Pons (tissue), 1 donor: ENCODE data around the gene GOLGA8M.
A peak's percentile ranks its signal among the peaks of the same experiment; 100 is the strongest.
"Not testable (repeated sequence)": the region's sequence is repeated elsewhere in the genome, so short reads cannot be mapped to it uniquely, and the experiment has no call there.

ENCODE experiments used
- DNase-seq: peaks from one replicate; pipeline ENCODE4 v3.0.0-alpha.2; 2016; ENCODE audit warnings: low spot score

GOLGA8M gene, protein sequence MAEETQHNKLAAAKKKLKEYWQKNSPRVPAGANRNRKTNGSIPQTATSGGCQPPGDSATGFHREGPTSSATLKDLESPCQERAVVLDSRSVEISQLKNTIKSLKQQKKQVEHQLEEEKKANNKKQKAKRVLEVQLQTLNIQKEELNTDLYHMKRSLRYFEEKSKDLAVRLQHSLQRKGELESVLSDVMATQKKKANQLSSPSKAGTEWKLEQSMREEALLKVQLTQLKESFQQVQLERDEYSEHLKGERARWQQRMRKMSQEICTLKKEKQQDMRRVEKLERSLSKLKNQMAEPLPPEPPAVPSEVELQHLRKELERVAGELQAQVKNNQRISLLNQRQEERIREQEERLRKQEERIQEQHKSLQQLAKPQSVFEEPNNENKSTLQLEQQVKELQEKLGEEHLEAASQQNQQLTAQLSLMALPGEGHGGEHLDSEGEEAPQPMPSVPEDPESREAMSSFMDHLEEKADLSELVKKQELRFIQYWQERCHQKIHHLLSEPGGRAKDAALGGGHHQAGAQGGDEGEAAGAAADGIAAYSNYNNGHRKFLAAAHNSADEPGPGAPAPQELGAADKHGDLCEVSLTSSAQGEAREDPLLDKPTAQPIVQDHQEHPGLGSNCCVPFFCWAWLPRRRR

DNA sequence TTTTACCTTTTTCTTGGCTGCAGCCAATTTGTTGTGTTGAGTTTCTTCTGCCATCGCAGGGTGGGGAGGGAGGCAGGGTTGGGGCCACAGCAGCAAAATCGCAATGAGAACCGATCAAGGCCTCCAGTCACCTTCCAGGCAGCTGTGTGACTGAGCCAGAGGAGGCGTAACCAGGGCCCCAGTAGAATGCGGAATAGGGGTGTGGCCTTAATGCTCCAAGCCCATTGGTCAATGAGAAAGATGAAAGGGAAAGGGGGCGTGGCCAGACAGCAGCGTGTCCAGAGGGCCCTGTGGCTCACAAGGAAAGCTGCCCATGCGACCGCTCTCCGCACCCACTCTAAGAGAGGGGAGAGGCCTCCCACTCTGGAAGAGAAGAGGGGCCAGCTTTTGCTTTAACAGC is at the start of gene GOLGA8M:
GOLGA8M (minus strand) TSS at position 152 of the 400 bp plus-strand sequence; CDS start at position 54, 98 bp downstream.
- not testable (repeated sequence) for DNase-seq

DNA sequence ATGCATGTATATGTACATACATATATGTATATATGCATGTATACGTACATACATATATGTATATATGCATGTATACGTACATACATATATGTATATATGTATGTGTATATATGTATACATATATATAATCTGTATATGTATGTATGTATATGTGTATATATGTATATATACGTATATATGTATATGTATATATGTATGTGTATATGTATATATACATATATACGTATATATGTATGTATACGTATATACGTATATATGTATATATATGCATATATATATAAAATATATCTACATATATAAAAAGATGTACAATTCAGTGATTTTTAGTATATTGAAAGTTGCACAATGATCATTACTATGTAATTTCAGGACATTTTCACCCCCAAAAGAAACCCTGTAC is 30.7 kb upstream of the GOLGA8M start:
- DNase-seq: not testable (repeated sequence)

DNA sequence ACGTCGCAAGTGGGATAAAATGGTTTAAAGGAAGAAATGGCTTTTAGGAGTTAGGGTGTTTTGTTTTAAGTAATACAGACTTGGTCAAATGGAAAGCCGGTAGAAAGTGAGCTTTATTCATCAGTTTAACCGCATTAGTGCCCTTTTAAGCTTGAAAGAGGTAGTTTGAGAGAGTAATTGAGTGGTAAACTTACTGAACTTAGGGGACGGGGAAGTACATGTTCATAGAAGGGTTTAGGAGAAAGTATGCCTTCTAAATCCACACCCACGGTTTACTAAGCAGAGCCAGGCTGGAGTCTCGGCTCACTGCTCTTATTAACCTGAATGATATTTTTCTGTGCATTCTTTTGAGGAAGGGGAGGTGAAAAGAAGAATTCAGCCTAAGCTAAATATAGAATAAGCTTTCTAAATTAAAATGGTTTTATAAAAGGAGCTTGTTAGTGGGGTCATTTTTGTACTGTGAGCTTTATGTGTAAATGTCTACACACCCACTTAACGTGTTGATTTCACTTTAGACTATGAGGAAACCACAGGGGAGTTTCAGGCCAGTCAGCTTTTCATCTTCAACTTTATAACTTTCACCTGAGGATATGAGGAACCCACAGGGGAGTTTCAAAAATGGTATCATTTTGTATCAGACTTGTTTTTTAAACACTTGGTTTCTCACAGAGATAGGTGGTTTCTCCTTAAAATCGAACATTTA is 26.5 kb upstream of the GOLGA8M start:
- not testable (repeated sequence) for DNase-seq

DNA sequence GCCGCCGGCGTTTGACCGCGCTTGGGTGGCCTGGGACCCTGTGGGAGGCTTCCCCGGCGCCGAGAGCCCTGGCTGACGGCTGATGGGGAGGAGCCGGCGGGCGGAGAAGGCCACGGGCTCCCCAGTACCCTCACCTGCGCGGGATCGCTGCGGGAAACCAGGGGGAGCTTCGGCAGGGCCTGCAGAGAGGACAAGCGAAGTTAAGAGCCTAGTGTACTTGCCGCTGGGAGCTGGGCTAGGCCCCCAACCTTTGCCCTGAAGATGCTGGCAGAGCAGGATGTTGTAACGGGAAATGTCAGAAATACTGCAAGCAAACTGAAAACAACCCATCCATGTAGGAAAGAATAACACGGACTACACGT is 26.0 kb upstream of the GOLGA8M start:
- not testable (repeated sequence) for DNase-seq

DNA sequence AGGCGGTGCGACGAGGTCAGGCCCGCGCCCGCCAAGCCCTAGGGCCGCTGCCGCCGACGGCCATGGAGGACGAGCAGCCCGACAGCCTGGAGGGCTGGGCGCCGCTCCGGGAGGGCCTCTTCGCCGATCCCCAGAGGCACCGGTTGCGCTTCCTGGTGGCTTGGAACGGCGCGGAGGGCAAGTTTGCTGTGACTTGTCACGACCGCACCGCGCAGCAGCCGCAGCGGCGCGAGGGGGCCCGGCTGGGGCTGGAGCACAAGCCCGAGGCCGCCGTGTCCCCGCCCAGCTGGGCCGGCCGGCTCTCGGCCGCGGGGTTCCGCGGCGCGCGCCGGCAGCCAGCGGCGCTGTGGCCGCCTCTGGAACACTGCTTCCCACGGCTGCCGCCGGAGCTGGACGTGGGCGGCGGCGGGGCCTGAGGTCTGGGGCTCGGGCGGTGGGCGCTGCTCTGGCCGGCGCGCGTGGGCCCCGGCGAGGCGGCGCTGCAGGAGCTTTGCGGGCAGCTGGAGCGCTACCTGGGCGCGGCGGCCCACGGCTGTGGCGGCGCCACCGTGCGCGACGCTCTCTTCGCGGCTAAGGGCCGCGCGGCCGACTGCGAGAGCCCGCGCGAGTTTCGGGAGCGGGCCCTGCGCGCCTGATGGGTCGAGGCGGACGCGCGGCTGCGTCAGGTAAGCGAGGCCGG is 25.4 kb upstream of the GOLGA8M start:
- peak; percentile 8 for DNase-seq

DNA sequence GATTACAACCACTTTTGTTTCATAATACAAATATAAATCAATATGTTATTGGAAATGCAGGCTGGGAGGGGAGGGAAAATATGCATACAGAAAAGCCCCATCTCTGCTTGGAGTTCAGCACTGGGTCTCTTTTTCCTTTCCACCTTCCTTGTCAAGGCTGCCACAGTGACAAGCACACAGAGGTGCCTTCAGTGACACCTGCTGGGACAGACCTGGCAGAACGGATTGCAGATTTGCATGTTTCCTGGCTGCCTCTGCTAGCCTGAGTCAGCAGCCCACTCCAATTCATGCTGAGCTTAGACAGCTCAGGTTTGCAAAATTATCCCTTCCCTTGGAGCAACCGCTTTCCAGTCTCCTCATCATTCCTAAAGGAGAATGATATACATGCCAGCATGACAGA is 15.8 kb upstream of the GOLGA8M start:
- not testable (repeated sequence) for DNase-seq

DNA sequence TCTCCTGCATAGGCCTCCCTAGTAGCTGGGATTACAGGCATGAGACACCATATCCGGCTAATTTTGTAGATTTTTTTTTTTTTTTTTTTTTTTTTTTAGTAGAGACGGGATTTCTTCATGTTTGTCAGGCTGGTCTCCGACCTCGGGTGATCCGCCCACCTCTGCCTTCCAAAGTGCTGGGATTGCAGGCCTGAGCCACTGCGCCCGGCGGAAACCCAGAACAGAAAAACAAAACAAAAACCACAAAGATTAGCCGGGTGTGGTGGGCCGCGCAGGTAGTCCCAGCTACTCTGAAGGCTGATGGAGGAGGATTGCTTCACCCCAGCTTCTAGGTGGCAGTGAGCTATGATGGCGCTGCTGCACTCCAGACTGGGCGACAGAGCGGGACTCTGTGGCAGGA is 14.8 kb upstream of the GOLGA8M start:
- DNase-seq: not testable (repeated sequence)

DNA sequence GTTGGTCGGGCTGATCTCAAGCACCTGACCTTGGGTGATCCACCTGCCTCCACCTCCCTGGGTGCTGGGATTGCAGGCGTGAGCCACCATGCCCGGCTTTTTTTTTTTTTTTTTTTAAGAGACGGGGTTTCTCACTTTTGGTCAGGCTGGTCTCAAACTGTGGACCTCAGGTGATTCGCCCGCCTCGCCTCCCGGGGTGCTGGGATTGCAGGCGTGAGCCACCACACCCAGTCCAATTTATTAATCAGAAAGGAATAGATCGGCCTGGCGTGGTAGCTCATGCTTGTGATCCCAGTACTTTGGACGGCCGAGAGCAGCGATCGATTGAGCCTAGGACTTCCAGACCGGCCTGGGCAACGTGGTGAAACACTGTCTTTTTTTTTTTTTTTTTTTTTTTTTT is 13.9 kb upstream of the GOLGA8M start:
- no peak for DNase-seq

DNA sequence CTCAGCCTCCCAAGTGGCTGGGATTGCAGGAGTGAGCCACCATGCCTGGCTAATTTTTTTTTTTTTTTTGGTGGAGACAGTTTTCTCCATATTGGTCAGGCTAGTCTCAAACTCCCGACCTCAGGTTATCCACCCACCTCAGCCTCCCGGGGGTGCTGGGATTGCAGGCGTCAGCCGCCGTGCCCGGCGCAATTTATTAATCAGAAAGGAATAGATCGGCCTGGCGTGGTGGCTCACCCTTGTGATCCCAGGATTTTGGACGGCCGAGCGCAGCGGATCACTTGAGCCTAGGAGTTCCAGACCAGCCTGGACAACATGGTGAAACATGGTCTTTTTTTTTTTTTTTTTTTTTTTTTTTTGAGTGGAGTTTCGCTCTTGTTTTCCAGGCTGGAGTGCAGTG is 13.3 kb upstream of the GOLGA8M start:
- DNase-seq: no peak

DNA sequence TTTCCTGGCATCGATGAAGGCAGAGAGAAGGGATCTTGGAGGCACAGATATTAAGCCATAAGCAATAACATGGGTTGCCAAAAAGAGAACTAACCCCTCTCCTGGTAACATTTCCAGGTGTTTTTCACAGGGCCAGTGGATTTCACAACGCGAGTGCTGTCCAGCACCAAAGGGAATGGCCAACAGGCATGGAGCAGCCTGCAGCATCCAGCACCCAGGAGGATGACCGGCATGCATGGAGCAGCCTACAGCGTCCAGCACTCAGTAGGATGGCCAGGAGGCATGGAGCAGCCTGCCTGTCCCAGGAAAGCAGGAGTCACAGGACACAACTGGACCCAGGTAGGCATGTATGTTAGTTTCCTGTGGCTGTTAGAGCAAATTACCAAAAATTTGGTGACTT is 11.8 kb upstream of the GOLGA8M start:
- DNase-seq: not testable (repeated sequence)

DNA sequence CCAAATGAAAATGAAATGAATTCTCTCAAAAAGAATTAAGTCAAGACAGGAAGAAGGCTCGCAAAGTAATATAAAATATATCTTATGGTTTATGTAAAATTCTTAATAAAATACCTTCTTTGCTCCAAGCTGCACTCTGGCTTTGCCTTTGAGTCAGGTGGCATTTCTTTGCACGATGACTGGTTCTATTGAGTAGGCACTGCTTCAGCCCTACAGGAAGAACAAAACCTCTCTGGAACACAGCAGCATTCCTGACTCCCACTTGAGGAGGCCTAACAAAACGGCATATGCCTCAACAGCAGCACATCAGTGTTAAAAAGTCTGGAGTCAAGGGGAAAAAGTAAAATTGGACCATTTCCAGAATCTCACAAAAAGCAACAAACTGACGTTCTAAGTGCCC is 7.4 kb upstream of the GOLGA8M start:
- not testable (repeated sequence) for DNase-seq

DNA sequence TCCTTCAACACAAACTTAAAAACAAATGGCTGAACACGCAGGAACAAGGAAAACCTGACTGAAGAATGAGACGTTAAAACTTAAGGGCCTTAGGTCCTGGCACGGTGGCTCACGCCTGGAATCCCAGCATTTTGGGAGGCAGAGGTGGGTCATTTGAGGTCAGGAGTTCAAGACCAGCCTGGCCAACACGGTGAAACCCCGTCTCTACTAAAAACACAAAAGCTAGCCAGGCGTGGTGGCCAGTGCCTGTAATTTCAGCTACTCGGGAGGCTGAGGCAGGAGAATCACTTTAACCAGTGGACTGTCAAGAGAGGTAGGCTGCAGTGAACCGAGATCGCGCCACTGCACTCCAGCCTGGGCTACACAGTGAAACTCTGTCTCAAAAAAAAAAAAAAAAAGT is 6.4 kb upstream of the GOLGA8M start:
- not testable (repeated sequence) for DNase-seq

DNA sequence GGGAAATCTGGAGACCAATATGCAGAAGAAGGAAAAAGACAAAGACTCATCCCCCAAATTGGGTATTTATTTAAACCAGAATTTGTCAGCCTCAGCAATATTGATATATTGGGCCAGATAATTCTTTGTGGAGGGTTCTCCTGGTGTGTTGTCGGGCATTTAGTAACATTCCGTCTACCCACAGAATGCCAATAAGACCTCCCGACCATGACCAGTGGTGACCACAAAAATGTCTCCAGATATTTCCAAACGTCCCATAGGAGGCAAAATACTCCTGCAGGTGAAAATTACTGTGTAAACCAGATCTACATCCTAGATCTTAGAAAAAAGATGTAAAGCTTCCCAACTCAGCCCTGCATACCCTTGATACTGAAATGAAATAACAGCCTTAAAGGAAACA is 2.0 kb upstream of the GOLGA8M start:
- not testable (repeated sequence) for DNase-seq

DNA sequence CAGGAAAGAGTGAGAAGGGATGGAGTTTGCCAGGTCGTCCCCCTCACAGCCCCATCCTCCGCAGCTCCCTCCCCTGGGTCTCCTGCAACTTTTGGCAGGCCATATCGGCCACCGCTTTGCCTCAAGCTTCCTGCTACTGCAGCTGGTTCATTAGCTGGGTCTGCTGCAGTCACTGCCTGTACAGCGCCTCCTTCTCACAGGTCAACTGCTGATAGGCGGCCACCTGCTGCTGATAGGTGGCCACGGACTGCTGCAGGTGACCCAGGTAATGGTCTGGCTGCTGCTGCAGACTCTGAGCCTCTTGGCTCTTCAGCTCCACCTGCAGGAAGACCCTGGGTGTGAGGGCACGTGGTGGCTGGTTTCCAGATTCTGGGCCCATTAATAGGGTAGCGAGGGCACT is 8.3 kb downstream of the GOLGA8M start:
- not testable (repeated sequence) for DNase-seq

DNA sequence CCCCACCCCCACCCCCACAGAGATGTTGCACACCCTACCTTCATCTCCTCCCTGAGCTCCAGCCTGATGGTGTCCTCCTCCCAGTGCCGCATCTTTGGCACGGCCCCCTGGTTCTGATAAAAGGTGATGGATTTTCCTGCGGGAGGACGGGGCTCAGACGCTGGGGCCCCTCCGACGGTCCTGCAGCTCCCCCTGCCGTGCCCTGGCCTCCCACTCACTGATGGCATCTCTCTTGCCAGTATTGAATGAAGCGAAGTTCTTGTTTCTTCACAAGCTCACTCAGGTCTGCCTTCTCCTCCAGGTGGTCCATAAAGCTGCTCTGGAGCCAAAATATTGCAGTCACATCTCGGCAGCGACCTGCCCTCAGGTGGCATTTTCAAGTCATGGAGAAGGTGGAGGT is 9.8 kb downstream of the GOLGA8M start:
- DNase-seq: not testable (repeated sequence)

DNA sequence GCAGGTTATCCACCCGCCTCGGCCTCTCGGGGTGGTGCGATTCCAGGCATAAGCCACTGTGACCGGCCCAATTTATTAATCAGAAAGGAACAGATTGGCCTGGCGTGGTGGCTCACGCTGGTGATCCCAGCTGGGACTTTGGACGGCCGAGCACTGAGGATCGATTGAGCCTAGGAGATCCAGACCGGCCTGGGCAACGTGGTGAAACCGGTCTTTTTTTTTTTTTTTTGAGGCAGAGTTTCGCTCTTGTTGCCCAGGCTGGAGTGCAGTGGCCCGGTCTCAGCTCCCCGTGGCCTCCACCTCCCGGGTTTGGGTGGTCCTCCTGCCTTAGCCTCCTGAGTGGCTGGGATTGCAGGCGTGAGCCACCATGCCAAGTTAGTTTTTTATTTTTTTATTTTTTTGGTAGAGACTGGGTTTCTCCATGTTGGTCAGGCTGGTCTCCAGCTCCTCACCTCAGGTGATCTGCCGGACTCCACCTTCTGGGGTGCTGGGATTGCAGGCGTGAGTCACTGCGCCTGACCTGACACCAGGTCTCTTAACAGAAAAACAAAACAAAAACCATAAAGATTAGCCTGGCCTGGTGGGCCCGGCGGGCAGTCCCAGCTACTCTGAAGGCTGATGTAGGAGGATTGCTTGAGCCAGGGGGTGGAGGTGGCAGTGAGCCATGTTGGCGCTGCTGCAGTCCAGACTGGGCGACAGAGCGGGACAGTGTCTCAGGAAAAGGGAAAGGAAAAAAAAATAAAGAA is 18.0 kb downstream of the GOLGA8M start:
- not testable (repeated sequence) for DNase-seq

DNA sequence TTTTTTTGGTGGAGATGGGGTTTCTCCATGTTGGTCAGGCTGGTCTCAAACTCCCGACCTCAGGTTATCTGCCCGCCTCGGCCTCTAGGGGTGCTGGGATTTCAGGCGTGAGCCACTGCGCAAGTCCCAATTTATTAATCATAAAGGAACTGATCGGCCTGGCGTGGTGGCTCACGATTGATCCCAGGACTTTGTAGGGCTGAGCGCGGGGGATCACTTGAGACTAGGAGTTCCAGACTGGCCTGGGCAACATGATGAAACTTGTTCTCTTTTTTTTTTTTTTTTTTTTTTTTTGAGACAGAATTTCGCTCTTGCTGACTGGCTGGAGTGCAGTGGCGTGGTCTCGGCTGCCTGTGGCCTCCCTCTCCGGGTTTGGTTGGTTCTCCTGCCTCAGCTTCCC is 19.2 kb downstream of the GOLGA8M start:
- not testable (repeated sequence) for DNase-seq

DNA sequence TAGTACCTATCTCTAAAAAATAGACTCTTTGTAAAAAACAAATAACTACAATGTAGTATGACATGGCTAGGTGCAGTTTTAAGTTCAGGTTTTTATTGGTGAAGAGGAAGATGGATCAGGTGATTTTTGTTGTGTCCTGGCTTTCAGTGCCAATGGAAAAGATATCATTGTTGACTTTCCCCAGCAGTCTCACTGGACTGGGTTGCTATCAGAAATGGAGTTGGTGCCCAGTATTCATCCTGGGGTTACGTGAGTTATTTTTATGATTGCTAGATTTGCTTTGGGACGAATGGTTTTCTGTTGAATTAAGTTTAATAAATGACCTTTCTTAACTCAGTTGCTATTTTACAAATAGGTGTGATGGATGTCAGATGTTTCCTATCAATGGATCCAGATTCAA is 38.7 kb downstream of the GOLGA8M start:
- not testable (repeated sequence) for DNase-seq

DNA sequence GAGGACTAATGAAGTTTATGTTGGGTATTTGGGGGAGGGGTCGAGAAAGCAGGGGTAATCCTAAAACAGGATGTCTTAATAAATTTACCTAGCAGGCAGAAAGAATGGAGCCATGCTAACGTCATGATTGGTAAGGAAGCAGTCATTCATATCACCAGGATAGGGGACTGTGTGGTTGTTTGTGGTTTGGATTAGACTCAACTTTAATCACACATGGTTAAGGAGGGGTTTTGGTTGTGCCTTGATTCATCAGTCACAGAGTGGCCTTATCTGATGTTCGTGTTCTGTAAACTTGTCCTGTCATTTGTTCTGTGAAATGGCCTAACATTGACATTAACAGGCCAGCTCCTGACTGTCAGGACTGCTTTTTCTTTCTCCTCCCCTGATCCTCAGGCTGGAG is 40.1 kb downstream of the GOLGA8M start:
- DNase-seq: not testable (repeated sequence)

DNA sequence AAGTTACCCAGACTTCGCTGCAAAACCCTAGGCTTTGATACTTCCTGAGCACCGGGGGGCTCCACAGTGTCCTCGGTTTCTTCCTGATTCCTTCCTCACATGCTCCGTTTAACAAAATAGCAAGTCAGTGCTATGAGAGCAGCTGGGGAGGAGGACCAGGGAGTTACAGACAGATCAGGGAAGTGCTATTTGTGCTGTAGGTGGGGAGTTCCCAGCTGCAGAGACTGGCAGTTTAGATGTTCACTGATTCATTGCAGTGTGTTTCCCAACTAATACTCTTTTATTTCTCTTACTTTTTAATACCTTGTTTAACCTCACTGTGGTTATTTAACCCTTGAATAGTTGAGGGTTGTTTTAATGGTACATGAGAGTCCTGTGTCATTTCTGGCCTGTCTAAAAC is 45.8 kb downstream of the GOLGA8M start:
- not testable (repeated sequence) for DNase-seq

DNA sequence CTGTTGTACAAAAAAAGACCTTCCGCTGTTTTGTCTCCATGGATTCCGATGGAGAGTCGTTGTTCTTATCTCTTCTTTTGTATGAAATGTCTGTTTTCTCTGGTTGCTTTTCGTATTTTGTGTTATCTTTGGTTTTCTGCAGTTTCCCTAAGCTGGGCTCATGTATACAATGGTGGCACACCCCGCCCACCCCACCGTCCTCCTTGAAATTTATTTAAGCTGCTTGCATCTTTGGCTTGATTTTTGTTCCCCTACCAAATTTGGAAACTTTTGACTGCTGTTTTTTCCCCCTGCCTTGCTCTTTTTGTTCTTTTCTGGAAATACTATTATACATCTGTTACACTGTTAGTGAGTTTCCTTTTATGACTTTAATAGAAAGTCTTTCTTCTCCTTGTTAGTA is 47.6 kb downstream of the GOLGA8M start:
- not testable (repeated sequence) for DNase-seq

DNA sequence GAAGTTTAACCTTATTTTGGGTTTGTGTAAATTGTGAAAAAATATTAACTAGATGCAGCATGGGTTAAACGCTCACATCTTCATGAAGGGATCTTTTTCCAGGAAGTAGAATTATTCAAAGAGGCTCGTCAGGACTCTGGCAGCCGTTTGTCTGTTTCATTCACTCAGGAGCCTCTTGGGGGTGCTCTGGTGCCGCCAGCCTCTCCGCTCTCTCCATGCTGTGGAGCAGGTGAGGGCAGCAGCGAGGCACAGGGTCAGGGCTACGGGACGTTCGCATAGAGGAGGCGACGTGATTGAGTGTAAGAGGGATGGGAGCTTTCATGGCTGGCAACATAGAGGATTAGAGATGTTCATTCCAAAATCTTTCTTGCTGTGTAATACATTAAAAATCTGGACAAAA is 48.5 kb downstream of the GOLGA8M start:
- not testable (repeated sequence) for DNase-seq
